Small intestine (tissue), 7 donors: ENCODE data around the gene COG5. TPM values are rescaled to one million over a fixed set of nuclear protein-coding genes. Genes with fewer than 3 reads are reported as not detected.

ENCODE experiments used
- DNase-seq, 2 donors: peaks; one replicate each; pipeline versions ENCODE4 v3.0.0 to v3.0.0-alpha.2; 2013
- FAIRE-seq: peaks from 2 replicates; lab custom pipeline; 2012; peaks lifted over from hg19 to GRCh38; lab: Jason Lieb, UNC
- H3K27ac ChIP-seq, 3 donors: one replicate each; pipeline ENCODE4 v1.5.1; 2013; ENCODE audit warnings: low read length in 2 of 3, mild to moderate bottlenecking in 2 of 3, control low read depth in 1 of 3, inconsistent platforms in 1 of 3, low read depth in 1 of 3, moderate library complexity in 1 of 3
- H3K27me3 ChIP-seq, 3 donors: one replicate each; pipeline ENCODE4 v1.6.1; 2013; ENCODE audit warnings: low read length in 3 of 3, inconsistent platforms in 1 of 3; ENCODE audit not compliant: control insufficient read depth in 3 of 3, insufficient read depth in 3 of 3
- H3K36me3 ChIP-seq, 3 donors: one replicate each; pipeline ENCODE4 v1.6.1; 2013; ENCODE audit warnings: low read length in 3 of 3, inconsistent platforms in 1 of 3, low read depth in 1 of 3, mild to moderate bottlenecking in 1 of 3, moderate library complexity in 1 of 3; ENCODE audit not compliant: control insufficient read depth in 3 of 3, insufficient read depth in 2 of 3
- H3K4me1 ChIP-seq, 3 donors: one replicate each; pipeline ENCODE4 v1.6.1; 2013; ENCODE audit warnings: low read length in 2 of 3, inconsistent platforms in 1 of 3, low read depth in 1 of 3, mild to moderate bottlenecking in 1 of 3, moderate library complexity in 1 of 3; ENCODE audit not compliant: control insufficient read depth in 3 of 3, insufficient read depth in 2 of 3
- H3K4me3 ChIP-seq, 3 donors: one replicate each; pipeline ENCODE4 v1.5.1; 2013; ENCODE audit warnings: low read length in 3 of 3, control low read depth in 1 of 3, inconsistent platforms in 1 of 3, low read depth in 1 of 3, mild to moderate bottlenecking in 1 of 3, moderate library complexity in 1 of 3
- H3K9me3 ChIP-seq, 2 donors: one replicate each; pipeline ENCODE4 v1.6.1; 2013; ENCODE audit warnings: low read depth in 1 of 2, low read length in 1 of 2; ENCODE audit not compliant: control insufficient read depth in 2 of 2, insufficient read depth in 1 of 2
- WGBS, 3 donors: extraction: QIAGEN DNeasy Blood & Tissue Kit; methylation state at CpG; one replicate each; pipeline ENCODE4 v1.1.7; 2013; 5-methylcytosine and 5-hydroxymethylcytosine counted together
- polyA plus RNA-seq, 4 donors: library from polyadenylated mRNA; stranded (reverse) in 3 of 4; unstranded in 1 of 4; fragments of 200-250 nt in 3 of 4; fragments of 120-200 nt in 1 of 4; gene quantifications; one replicate each; pipeline versions ENCODE4 v1.2.1 to v1.2.3, GENCODE V29; 2013
- donor health status: healthy with polysubstance abuse.
- donor health status: control.
- donor health status: control.
- donor health status: Bipolar disorder and iron deficiency.
- donor health status: healthy.

Gene COG5
- polyA plus RNA-seq, 4 donors: 10.3 to 41.6 (median 12.5) TPM

DNA sequence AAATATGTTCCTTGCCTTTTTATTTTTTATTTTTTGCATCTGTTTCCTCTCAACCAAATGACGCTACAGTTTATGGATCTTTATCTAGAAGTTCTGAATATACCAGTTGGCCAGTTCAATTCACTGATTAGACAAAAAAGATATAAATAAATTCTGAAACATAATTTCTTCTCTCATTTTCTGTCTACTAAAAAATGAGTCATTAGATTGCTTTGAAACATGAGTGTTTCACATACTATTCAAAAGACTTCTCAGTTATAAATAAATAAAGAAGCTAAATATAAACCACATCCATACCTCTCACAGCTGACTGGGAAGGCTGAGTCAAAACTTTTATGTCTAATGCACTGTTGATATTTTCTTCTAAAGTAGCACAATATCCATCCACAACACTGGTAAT is 191.4 kb downstream of the COG5 start:
- Histone ChIP-seq H3K4me3 (no peak overlapping the region), H3K27ac (no peak overlapping the region), H3K4me1 (no peaks in the 10 kb centered on the region), H3K36me3 (peaks cover 0 to 2% (median 0%) of the 10 kb centered on the region in 3 donors), H3K27me3 (no peaks in the 10 kb centered on the region), H3K9me3 (no peaks in the 10 kb centered on the region)
- DNase-seq (no peak), FAIRE-seq (no peak)
- 82 to 95% (median 88%) methylated on average over 1 of the region's 1 CpG for WGBS, 3 donors

DNA sequence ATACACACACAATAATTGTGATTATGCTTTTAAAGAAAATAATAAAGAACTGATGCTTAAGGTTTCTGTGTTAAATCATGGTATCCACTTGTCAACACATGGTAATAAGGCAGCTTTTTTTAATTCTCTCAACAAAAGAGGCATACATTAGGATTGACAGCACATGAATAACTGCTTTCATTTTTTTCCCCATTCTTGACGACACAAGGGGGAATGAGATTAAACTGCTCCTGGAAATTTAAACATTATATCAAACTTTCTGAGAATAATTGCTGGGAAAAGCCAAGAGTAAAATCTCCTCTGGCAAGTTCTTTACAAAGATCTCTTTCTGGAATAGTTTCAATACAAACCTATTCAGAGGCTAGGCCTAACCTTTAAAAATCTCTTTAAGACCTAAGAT is 192.9 kb downstream of the COG5 start:
- no peaks in the 10 kb centered on the region for H3K4me1 ChIP-seq
- H3K9me3 ChIP-seq: no peaks in the 10 kb centered on the region
- H3K27me3 ChIP-seq: no peaks in the 10 kb centered on the region
- no peak overlapping the region for H3K27ac ChIP-seq
- H3K36me3 ChIP-seq: peaks cover 0 to 2% (median 0%) of the 10 kb centered on the region in 3 donors
- DNase-seq (no peak), FAIRE-seq (no peak)
- no peak overlapping the region for H3K4me3 ChIP-seq
- WGBS, 3 donors: 82 to 86% (median 83%) methylated on average over 1 of the region's 1 CpG

DNA sequence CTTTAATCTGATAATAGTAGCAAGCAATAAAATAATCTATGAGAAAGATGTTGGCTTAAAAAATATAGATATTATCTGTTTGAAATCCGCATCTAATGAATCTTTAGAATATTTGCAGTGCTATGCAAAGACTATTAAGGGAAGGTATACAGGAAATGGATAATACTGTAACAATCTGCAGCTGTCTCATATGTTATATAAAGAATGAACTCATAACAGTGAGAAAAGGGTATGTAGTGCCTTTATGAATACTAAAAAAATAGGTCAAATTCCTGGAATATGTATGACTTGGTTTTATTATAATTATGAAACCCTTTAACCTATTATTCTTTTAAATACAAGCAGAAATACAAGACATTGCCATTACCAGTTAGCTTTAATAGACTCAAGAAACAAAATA is 198.9 kb downstream of the COG5 start:
- FAIRE-seq (no peak), DNase-seq (no peak)
- Histone ChIP-seq H3K27me3 (no peaks in the 10 kb centered on the region), H3K4me3 (no peak overlapping the region), H3K36me3 (peaks cover 4 to 19% (median 11%) of the 10 kb centered on the region in 3 donors), H3K4me1 (no peaks in the 10 kb centered on the region), H3K9me3 (peaks cover 0 to 11% of the 10 kb centered on the region in 2 donors), H3K27ac (no peak overlapping the region)
- 89 to 94% (median 91%) methylated on average over 1 of the region's 1 CpG for WGBS, 3 donors

DNA sequence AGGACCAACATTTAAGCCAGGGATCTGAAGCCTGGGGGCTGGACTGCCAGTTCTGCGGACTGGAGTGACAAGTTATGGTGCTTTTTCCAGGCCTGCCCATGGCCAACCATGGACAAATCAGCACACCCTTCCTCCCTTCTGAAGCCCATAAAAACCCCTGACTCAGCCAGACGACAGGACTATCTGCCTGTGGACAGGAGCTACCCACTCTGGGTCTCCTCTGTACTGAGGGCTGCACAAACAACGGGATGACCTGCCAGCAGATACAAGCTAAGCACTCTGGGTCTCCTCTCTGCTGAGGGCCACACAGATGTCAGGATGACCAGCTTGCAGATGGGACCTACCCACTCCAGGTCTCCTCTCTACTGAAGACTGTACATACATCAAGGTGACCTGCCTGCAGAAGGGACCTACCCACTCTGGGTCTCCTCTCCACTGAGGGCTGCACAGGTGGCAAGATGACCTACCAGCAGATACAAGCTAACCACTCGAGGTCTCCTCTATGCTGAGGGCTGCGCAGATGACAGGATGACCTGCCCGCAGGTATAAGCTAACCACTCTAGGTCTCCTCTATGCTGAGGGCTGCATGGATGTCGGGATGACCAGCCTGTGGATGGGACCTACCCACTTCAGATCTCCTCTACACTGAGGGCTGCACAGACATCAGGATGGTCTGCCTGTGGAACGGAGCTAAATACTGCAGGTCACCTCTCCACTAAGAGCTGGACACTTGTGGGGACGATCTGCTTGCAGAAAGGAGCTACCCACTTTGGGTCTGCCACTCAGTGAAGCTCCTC is 204.0 kb downstream of the COG5 start:
- 87 to 98% (median 97%) methylated on average over 9 of the region's 9 CpGs for WGBS, 3 donors
- Histone ChIP-seq H3K4me1 (no peaks in the 10 kb centered on the region), H3K27me3 (no peaks in the 10 kb centered on the region), H3K36me3 (peaks cover 4 to 30% (median 15%) of the 10 kb centered on the region in 3 donors), H3K9me3 (peaks cover 0 to 19% of the 10 kb centered on the region in 2 donors), H3K4me3 (no peak overlapping the region), H3K27ac (no peak overlapping the region)
- DNase-seq (no peak), FAIRE-seq (no peak)

DNA sequence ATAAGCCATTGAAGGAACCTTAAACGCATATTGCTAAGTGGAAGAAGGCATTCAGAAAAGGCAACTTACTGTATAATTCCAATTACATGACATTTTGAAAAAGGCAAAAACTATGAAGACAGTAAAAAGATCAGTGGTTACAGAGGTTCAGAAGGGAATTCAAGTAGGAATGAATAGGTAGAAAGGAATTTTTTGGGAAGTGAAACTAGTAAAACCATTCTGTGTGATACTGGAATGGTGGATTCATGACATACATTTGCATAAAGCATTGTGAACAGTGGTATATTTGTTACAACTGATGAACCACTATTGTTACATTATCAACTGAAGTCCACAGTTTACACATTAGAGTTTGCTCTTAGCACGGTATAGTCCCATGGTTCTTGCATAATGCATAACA is 208.1 kb downstream of the COG5 start:
- FAIRE-seq (no peak), DNase-seq (no peak)
- no peak overlapping the region for H3K27ac ChIP-seq
- peaks cover 4 to 19% (median 11%) of the 10 kb centered on the region in 3 donors for H3K36me3 ChIP-seq
- no peak overlapping the region for H3K4me3 ChIP-seq
- H3K4me1 ChIP-seq: no peaks in the 10 kb centered on the region
- H3K9me3 ChIP-seq: peaks cover 0 to 16% of the 10 kb centered on the region in 2 donors
- no peaks in the 10 kb centered on the region for H3K27me3 ChIP-seq
- WGBS, 3 donors: 94 to 97% (median 96%) methylated on average over 2 of the region's 2 CpGs

DNA sequence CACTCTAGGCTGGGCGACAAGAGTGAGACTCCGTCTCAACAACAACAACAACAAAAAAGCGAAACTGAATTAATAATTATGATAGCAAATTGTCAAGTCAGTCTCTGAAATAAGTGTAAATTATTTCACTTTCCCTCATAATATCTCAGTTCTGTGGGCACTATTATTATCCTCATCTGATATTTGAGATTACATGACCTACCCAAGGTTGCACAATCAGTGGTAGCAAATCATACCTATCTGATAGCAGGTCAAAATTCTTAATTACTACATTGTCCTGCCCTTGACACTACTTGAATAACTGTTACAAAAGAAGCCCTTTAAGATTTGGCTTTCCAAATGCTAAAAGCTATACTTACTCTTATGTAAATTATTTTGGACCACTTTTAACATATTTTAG is 209.1 kb downstream of the COG5 start:
- no peak overlapping the region for H3K27ac ChIP-seq
- no peaks in the 10 kb centered on the region for H3K27me3 ChIP-seq
- peaks cover 0 to 9% (median 3%) of the 10 kb centered on the region in 3 donors for H3K36me3 ChIP-seq
- DNase-seq: no peak
- WGBS, 3 donors: 95 to 100% (median 97%) methylated on average over 3 of the region's 3 CpGs
- H3K4me3 ChIP-seq: no peak overlapping the region
- H3K9me3 ChIP-seq: peaks cover 0 to 6% of the 10 kb centered on the region in 2 donors
- H3K4me1 ChIP-seq: no peaks in the 10 kb centered on the region
- FAIRE-seq: no peak

DNA sequence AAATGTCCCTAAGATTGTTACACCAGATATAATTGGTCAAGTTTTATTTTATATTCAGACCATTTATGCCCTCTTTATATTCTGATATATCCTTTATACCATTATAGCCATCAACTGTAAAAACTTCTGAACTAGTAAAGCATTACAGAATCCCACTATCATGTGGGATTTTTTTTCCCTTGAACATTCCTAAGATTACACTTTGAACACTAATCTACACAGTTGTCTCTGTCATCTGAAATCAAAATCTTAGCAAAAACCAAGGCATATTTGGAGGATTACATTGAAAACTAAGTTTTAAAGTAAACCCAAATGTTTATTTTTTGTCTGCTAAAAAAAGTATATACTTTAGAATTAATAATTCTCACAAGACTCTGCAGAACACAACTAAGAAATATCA is 210.0 kb downstream of the COG5 start:
- Histone ChIP-seq H3K27ac (no peak overlapping the region), H3K4me1 (no peaks in the 10 kb centered on the region), H3K4me3 (no peak overlapping the region), H3K9me3 (no peaks in the 10 kb centered on the region), H3K27me3 (no peaks in the 10 kb centered on the region), H3K36me3 (peaks cover 0 to under 1% (median 0%) of the 10 kb centered on the region in 3 donors)
- DNase-seq: no peak
- no peak for FAIRE-seq

DNA sequence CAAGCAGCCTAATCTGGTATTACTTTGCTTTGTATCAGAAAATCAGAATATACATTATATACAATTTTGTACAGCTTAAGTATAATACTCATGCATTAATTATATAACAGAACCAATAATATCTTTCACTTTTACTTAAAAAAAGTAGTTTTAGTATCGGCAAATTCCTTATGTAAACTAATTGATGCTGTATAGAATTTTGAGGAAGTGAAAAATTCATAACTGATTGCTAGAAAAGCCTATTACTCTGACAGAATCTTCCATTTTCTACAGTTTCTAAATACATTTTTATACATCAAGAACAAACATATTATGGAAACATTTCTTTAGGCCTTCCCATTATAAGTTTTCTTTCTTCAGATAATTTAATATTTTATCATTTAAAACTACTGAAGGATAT is 217.8 kb downstream of the COG5 start:
- FAIRE-seq (no peak), DNase-seq (no peak)
- 83 to 94% (median 92%) methylated on average over 1 of the region's 1 CpG for WGBS, 3 donors
- Histone ChIP-seq H3K4me3 (no peak overlapping the region), H3K27me3 (no peaks in the 10 kb centered on the region), H3K27ac (no peak overlapping the region), H3K9me3 (peaks cover 0 to 8% of the 10 kb centered on the region in 2 donors), H3K36me3 (peaks cover 0 to 2% (median 0%) of the 10 kb centered on the region in 3 donors), H3K4me1 (no peaks in the 10 kb centered on the region)
